IPS DF 19.7 (cell line): ENCODE measurements around the gene SERPINB12.

Experiments
- DNase-seq: peaks from one replicate; pipeline ENCODE4 v3.0.0-alpha.2; 2013; ENCODE audit warnings: low read depth, low spot score

Gene SERPINB12

GRCh38 chr18:63550068-63550467, 7.9 kb downstream of the SERPINB12 start:
- no peak for DNase-seq

- no peak for DNase-seq
Measured at GRCh38 chr18:63551769-63552168, 9.6 kb downstream of the SERPINB12 start.

GRCh38 chr18:63552581-63552980, 10.4 kb downstream of the SERPINB12 start:
- no peak for DNase-seq

GRCh38 chr18:63553081-63553480, 10.9 kb downstream of the SERPINB12 start:
- DNase-seq: no peak

- DNase-seq: no peak
Measured at GRCh38 chr18:63559567-63560491, 17.7 kb downstream of the SERPINB12 start.

GRCh38 chr18:63562284-63562683, 20.1 kb downstream of the SERPINB12 start:
- DNase-seq: no peak

- no peak for DNase-seq
Measured at GRCh38 chr18:63564021-63564420, 21.9 kb downstream of the SERPINB12 start.

GRCh38 chr18:63564561-63564960, 22.4 kb downstream of the SERPINB12 start:
- no peak for DNase-seq

- no peak for DNase-seq
Measured at GRCh38 chr18:63567276-63567675, 25.1 kb downstream of the SERPINB12 start.

GRCh38 chr18:63567825-63568224, 25.7 kb downstream of the SERPINB12 start:
- no peak for DNase-seq

GRCh38 chr18:63570721-63571120, 28.6 kb downstream of the SERPINB12 start:
- DNase-seq: no peak

GRCh38 chr18:63575681-63576080, 33.5 kb downstream of the SERPINB12 start:
- no peak for DNase-seq

- DNase-seq: no peak
Measured at GRCh38 chr18:63578357-63578958, 36.3 kb downstream of the SERPINB12 start.

- DNase-seq: no peak
Measured at GRCh38 chr18:63579616-63580015, 37.4 kb downstream of the SERPINB12 start.

GRCh38 chr18:63585988-63586387, 43.8 kb downstream of the SERPINB12 start:
- no peak for DNase-seq

GRCh38 chr18:63586431-63586830, 44.3 kb downstream of the SERPINB12 start:
- no peak for DNase-seq

GRCh38 chr18:63586966-63587365, 44.8 kb downstream of the SERPINB12 start, which contains the start of gene SERPINB13:
Gene SERPINB13 (plus strand): TSS chr18:63587343. CDS start chr18:63588668, 1,325 bp downstream.
- DNase-seq: no peak

- DNase-seq: no peak
Measured at GRCh38 chr18:63588909-63589308, 46.7 kb downstream of the SERPINB12 start.

GRCh38 chr18:63590373-63590772, 48.2 kb downstream of the SERPINB12 start:
- DNase-seq: no peak

GRCh38 chr18:63590966-63591695, 49.0 kb downstream of the SERPINB12 start:
- no peak for DNase-seq

GRCh38 chr18:63591725-63592124, 49.6 kb downstream of the SERPINB12 start:
- no peak for DNase-seq

- no peak for DNase-seq
Measured at GRCh38 chr18:63592471-63592870, 50.3 kb downstream of the SERPINB12 start.
